Karpas-422 (cell line): Measurements from ENCODE around the gene NCOA3. TPM values are rescaled to one million over a fixed set of nuclear protein-coding genes. Genes with fewer than 3 reads are reported as not detected.
A peak's percentile ranks its signal among the peaks of the same experiment; 100 is the strongest.

Experiments used
- DNase-seq: peaks from one replicate; pipeline ENCODE4 v3.0.0-alpha.2; 2015
- H2AFZ ChIP-seq: fragments of 200-600 bp; sonication (generic); 2 replicates; pipeline ENCODE4 v1.6.1; 2014; ENCODE audit warnings: antibody characterized with exemption, low read length, mixed read lengths
- H3K27ac ChIP-seq: fragments of 200-600 bp; sonication (generic); 2 replicates; pipeline ENCODE4 v1.5.1; 2014; ENCODE audit warnings: mild to moderate bottlenecking, low read length, moderate library complexity
- H3K27me3 ChIP-seq: fragments of 200-600 bp; sonication (generic); 2 replicates; pipeline ENCODE4 v1.6.1; 2014; ENCODE audit warnings: low read length, mixed read lengths
- H3K36me3 ChIP-seq: fragments of 200-600 bp; sonication (generic); 2 replicates; pipeline ENCODE4 v1.6.1; 2014; ENCODE audit warnings: low read length, mixed read lengths; ENCODE audit not compliant: insufficient read depth
- H3K4me1 ChIP-seq: fragments of 200-600 bp; sonication (generic); 2 replicates; pipeline ENCODE4 v1.6.1; 2014; ENCODE audit warnings: mild to moderate bottlenecking, low read length, mixed read lengths
- H3K4me2 ChIP-seq: fragments of 200-600 bp; sonication (generic); 2 replicates; pipeline ENCODE4 v1.6.1; 2014; ENCODE audit warnings: low read length, low read depth, mild to moderate bottlenecking; ENCODE audit not compliant: poor library complexity, severe bottlenecking
- H3K4me3 ChIP-seq: fragments of 200-600 bp; sonication (generic); 2 replicates; pipeline ENCODE4 v1.5.1; 2014; ENCODE audit warnings: mild to moderate bottlenecking, antibody characterized with exemption, low read length, mixed read lengths
- H3K79me2 ChIP-seq: fragments of 200-600 bp; sonication (generic); 2 replicates; pipeline ENCODE4 v1.6.1; 2014; ENCODE audit warnings: mild to moderate bottlenecking, low read length, mixed read lengths
- H3K9ac ChIP-seq: fragments of 200-600 bp; sonication (generic); 2 replicates; pipeline ENCODE4 v1.6.0; 2014; ENCODE audit warnings: low read length
- H3K9me2 ChIP-seq: fragments of 200-600 bp; sonication (generic), shearing (Covaris generic); replicated peaks from 2 replicates; pipeline ENCODE4 v1.6.0; 2014; ENCODE audit warnings: mild to moderate bottlenecking, low read length, moderate library complexity; ENCODE audit not compliant: insufficient read depth
- H3K9me3 ChIP-seq: fragments of 300-700, 200-600 bp; sonication (generic); 2 replicates; pipeline ENCODE4 v1.6.1; 2014; ENCODE audit warnings: low read length, mixed read lengths
- H4K20me1 ChIP-seq: fragments of 200-600 bp; sonication (generic); 2 replicates; pipeline ENCODE4 v1.6.1; 2014; ENCODE audit warnings: mild to moderate bottlenecking, antibody characterized with exemption, low read length, low read depth; ENCODE audit not compliant: insufficient read depth
- total RNA-seq: library from RNA; depleted of rRNA; stranded (reverse); fragments of >200 nt; shearing (Covaris generic); gene quantifications from 2 replicates; pipeline ENCODE4 v1.2.3, GENCODE V29; 2014; ENCODE audit warnings: low replicate concordance

Gene NCOA3
- total RNA-seq, 1 experiment from 2014 or later = 90.0 TPM

DNA sequence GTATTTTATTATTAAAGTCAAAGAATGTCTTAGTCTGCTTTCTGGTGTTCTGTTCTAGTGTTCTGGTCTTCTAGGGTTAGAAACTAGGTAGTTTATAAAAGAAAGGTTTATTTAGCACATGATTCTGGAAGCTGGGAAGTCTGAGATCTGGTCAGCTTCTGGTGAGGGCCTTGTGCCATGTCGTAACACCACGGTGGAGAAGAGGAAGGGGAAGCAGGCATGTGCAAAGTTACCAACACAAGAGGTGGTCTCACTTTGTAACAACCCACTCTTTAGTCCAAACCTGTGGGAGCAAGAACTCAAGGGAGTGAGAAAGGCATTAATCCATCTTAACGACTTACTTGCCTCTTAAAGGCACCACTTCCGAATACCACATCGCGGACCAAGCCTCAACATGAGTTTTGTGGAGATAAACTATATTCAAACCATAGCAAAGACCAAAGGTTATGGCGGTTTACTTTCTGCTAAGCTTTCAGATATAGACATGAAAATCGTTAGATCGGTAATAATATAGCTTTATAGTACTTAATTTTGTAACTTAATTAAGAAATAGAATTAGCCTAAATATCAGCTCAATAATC, 99.4 kb downstream of the NCOA3 start:
- H3K4me2 ChIP-seq = no peak overlapping the region
- H3K9me2 ChIP-seq = no peaks in the 10 kb centered on the region
- peaks cover 8% of the 10 kb centered on the region; the same call in 1 of the 2 replicates for H3K36me3 ChIP-seq
- no peak overlapping the region for H3K4me3 ChIP-seq
- no peaks in the 10 kb centered on the region for H3K9me3 ChIP-seq
- no peaks in the 10 kb centered on the region for H3K27me3 ChIP-seq
- no peak overlapping the region for H2AFZ ChIP-seq
- H3K79me2 ChIP-seq = peaks cover 91% of the 10 kb centered on the region
- no peaks in the 10 kb centered on the region for H4K20me1 ChIP-seq
- H3K9ac ChIP-seq = no peak overlapping the region
- DNase-seq = no peak
- H3K4me1 ChIP-seq = peaks cover 44% of the 10 kb centered on the region
- peak overlapping the region; percentile 0; the same call in 1 of the 2 replicates for H3K27ac ChIP-seq

DNA sequence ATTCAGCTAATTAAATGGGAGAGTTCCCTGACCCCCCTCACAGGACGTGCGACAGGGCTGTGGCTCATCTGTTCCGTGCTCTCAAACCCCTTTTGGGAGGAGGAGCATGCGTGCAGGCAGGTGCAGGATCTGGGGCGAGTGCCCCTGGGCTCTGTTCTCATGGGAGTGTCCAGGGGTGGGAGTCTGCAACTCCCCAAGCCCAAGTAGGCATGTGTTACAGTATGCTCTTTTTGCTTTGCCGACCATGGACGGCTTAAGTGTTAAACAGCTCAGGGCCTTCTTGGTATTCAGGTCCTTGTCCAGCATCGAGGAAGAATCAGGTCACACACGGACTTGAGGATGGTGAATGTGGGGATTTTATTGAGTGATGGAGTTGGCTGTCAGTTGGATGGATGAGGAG, 101.6 kb downstream of the NCOA3 start:
- Histone ChIP-seq H3K9me3 (no peaks in the 10 kb centered on the region), H3K4me2 (no peak overlapping the region), H2AFZ (no peak overlapping the region), H3K79me2 (peaks cover 95% of the 10 kb centered on the region), H3K27ac (no peak overlapping the region), H3K4me1 (peaks cover 58% of the 10 kb centered on the region), H3K36me3 (no peaks in the 10 kb centered on the region), H4K20me1 (no peaks in the 10 kb centered on the region), H3K27me3 (no peaks in the 10 kb centered on the region), H3K4me3 (no peak overlapping the region), H3K9ac (no peak overlapping the region), H3K9me2 (no peaks in the 10 kb centered on the region)
- DNase-seq = no peak

GRCh38 chr20:47605673-47606413, 104.2 kb downstream of the NCOA3 start:
- Histone ChIP-seq H3K9me2 (no peaks in the 10 kb centered on the region), H3K4me3 (no peak overlapping the region), H3K79me2 (peaks cover 95% of the 10 kb centered on the region), H3K4me1 (peaks cover 56% of the 10 kb centered on the region), H3K4me2 (no peak overlapping the region), H3K27ac (0 out of 2 replicates have a peak overlapping the region, but pooled peaks have one; percentile 8), H3K36me3 (no peaks in the 10 kb centered on the region), H3K27me3 (no peaks in the 10 kb centered on the region), H4K20me1 (no peaks in the 10 kb centered on the region), H3K9ac (no peak overlapping the region), H3K9me3 (no peaks in the 10 kb centered on the region), H2AFZ (no peak overlapping the region)
- DNase-seq = no peak

- Histone ChIP-seq H3K79me2 (peaks cover 95% of the 10 kb centered on the region), H2AFZ (no peak overlapping the region), H3K27me3 (no peaks in the 10 kb centered on the region), H3K36me3 (no peaks in the 10 kb centered on the region), H3K4me1 (peaks cover 54% of the 10 kb centered on the region), H3K9ac (no peak overlapping the region), H3K4me2 (no peak overlapping the region), H3K27ac (peak overlapping the region; percentile 48; the same call in 1 of the 2 replicates), H4K20me1 (no peaks in the 10 kb centered on the region), H3K9me2 (no peaks in the 10 kb centered on the region), H3K4me3 (no peak overlapping the region), H3K9me3 (no peaks in the 10 kb centered on the region)
- no peak for DNase-seq
Measured at GRCh38 chr20:47606414-47606982, 104.8 kb downstream of the NCOA3 start.

DNA sequence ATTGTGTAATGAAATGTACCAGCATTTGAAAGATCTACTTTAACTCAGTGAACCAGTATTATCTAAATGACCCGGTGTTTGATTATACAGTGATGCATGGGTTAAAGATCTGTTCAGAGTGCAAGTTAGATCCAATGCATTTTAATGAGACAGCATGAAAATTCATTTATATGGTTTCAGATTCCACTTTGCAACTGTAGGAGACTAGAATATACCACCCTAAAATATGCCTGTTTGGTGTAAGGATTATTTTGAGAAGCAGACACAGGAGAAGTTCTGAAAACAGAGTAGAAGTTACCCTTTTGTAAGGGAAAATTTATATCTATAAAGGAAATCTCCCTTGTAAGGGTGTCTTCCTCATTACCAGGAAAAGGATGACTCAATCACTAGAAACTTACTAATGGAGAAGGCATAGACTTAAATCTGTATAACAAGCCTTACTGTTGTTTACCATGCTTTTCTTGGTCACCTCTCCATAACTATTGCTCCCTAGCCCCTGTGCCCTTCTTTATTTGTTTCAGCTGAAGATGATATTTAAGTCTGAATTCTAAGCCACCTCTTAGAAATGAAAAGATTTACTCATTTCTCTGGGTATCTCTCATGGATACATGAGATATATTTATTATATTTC, 105.4 kb downstream of the NCOA3 start:
- peaks cover 53% of the 10 kb centered on the region for H3K4me1 ChIP-seq
- no peaks in the 10 kb centered on the region for H3K36me3 ChIP-seq
- H3K4me2 ChIP-seq = no peak overlapping the region
- no peaks in the 10 kb centered on the region for H3K9me2 ChIP-seq
- peak overlapping the region; percentile 48 for H3K27ac ChIP-seq
- DNase-seq = no peak
- peaks cover 95% of the 10 kb centered on the region for H3K79me2 ChIP-seq
- no peak overlapping the region for H3K9ac ChIP-seq
- no peak overlapping the region for H3K4me3 ChIP-seq
- no peaks in the 10 kb centered on the region for H4K20me1 ChIP-seq
- no peaks in the 10 kb centered on the region for H3K9me3 ChIP-seq
- H3K27me3 ChIP-seq = no peaks in the 10 kb centered on the region
- no peak overlapping the region for H2AFZ ChIP-seq

DNA sequence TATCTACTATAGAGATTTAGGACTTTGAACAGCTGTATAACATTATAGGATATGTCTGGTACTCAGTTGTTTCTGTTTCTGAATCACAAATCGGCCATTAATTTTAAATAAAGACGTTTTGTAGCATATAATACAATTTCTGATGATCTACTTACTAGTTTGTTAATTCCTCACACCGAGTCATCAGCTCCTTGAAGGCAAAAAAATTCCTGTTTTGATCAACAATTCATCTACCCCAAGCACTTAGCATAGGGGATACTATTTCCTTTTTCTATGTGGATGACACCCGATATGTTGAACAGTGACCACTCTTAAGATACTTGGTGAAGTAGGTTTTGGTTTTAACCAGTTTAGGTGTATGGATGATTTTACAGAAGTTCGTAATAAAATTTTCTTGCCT, 107.3 kb downstream of the NCOA3 start:
- H3K4me3 ChIP-seq = no peak overlapping the region
- no peaks in the 10 kb centered on the region for H4K20me1 ChIP-seq
- no peak overlapping the region for H3K9ac ChIP-seq
- H3K27me3 ChIP-seq = no peaks in the 10 kb centered on the region
- peaks cover 93% of the 10 kb centered on the region for H3K79me2 ChIP-seq
- H2AFZ ChIP-seq = no peak overlapping the region
- no peak for DNase-seq
- H3K4me2 ChIP-seq = no peak overlapping the region
- no peak overlapping the region for H3K27ac ChIP-seq
- H3K36me3 ChIP-seq = no peaks in the 10 kb centered on the region
- H3K4me1 ChIP-seq = peaks cover 47% of the 10 kb centered on the region
- H3K9me3 ChIP-seq = no peaks in the 10 kb centered on the region
- no peaks in the 10 kb centered on the region for H3K9me2 ChIP-seq

- no peak overlapping the region for H3K4me2 ChIP-seq
- no peak overlapping the region for H3K4me3 ChIP-seq
- 0 out of 2 replicates have a peak overlapping the region, but pooled peaks have one; percentile 20 for H3K27ac ChIP-seq
- H4K20me1 ChIP-seq = no peaks in the 10 kb centered on the region
- no peaks in the 10 kb centered on the region for H3K36me3 ChIP-seq
- H3K9me3 ChIP-seq = no peaks in the 10 kb centered on the region
- H3K9me2 ChIP-seq = no peaks in the 10 kb centered on the region
- no peak for DNase-seq
- peaks cover 93% of the 10 kb centered on the region for H3K79me2 ChIP-seq
- peaks cover 44% of the 10 kb centered on the region for H3K4me1 ChIP-seq
- no peak overlapping the region for H3K9ac ChIP-seq
- H2AFZ ChIP-seq = no peak overlapping the region
- no peaks in the 10 kb centered on the region for H3K27me3 ChIP-seq
Measured at GRCh38 chr20:47610247-47610944, 108.7 kb downstream of the NCOA3 start.

GRCh38 chr20:47610945-47611250, 109.2 kb downstream of the NCOA3 start:
- Histone ChIP-seq H3K4me2 (no peak overlapping the region), H3K36me3 (no peaks in the 10 kb centered on the region), H3K9me2 (no peaks in the 10 kb centered on the region), H3K27ac (0 out of 2 replicates have a peak overlapping the region, but pooled peaks have one; percentile 20), H3K4me3 (no peak overlapping the region), H3K79me2 (peaks cover 91% of the 10 kb centered on the region), H4K20me1 (no peaks in the 10 kb centered on the region), H2AFZ (no peak overlapping the region), H3K9ac (no peak overlapping the region), H3K9me3 (no peaks in the 10 kb centered on the region), H3K27me3 (no peaks in the 10 kb centered on the region), H3K4me1 (peaks cover 39% of the 10 kb centered on the region)
- DNase-seq = no peak
